Measurements from ENCODE around the gene HNRNPUL2. TPM values are rescaled to one million over a fixed set of nuclear protein-coding genes. Genes with fewer than 3 reads are reported as not detected.

Gene HNRNPUL2
- total and polyA plus RNA-seq, 2 donors (not counting 1 experiment from before 2014, with no cell fraction given): 14.5 to 18.8 TPM

- TF ChIP-seq, protein P1, sequence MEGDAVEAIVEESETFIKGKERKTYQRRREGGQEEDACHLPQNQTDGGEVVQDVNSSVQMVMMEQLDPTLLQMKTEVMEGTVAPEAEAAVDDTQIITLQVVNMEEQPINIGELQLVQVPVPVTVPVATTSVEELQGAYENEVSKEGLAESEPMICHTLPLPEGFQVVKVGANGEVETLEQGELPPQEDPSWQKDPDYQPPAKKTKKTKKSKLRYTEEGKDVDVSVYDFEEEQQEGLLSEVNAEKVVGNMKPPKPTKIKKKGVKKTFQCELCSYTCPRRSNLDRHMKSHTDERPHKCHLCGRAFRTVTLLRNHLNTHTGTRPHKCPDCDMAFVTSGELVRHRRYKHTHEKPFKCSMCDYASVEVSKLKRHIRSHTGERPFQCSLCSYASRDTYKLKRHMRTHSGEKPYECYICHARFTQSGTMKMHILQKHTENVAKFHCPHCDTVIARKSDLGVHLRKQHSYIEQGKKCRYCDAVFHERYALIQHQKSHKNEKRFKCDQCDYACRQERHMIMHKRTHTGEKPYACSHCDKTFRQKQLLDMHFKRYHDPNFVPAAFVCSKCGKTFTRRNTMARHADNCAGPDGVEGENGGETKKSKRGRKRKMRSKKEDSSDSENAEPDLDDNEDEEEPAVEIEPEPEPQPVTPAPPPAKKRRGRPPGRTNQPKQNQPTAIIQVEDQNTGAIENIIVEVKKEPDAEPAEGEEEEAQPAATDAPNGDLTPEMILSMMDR (conservative IDR thresholded peaks at IDR 0.05 in 1 of 2, IDR thresholded peaks at IDR 0.05 in 1 of 2; ENCODE audit: low read depth in 1 of 2, low read length in 2 of 2): no peak
- no peak for TF ChIP-seq EZH2 (IDR thresholded peaks at IDR 0.05; ENCODE audit: low read length, missing control alignments)
- H2AFZ ChIP-seq (ENCODE audit: low read length): peak within 1 kb of the TSS; percentile 71
- no peaks in the 10 kb centered on the region for H3K27me3 ChIP-seq (ENCODE audit: control insufficient read depth, insufficient read depth, low read length)
These were observed 19.9 kb downstream of the HNRNPUL2 start, which contains the start of the genes BSCL2 and GNG3 for GRCh38 chr11:62707277-62707861. BSCL2 (minus strand) TSS chr11:62707424; CDS start chr11:62707195, 229 bp downstream. GNG3 (plus strand) TSS chr11:62707676; CDS start chr11:62708296, 620 bp downstream.

DNA sequence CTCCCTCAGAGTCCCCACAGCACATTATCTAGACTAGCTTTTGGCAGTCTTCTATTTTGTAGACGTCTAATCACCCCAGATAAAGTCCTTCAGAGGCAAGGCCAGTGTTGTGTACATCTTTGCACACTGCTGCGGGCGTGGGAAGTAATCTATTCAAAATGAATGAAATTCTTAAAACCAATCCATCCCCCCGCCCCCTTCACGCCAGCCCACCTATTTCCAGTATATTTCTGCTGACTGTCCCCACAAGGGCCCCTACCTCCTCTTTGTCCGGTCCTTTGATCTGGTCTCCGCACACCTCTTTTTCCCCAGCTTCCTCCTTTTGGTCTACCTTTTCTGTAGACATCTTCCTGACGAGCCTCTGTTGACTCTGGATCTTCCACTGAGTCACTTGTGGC, 20.4 kb downstream of the HNRNPUL2 start:
- Histone ChIP-seq H3K9me3 (ENCODE audit: control insufficient read depth, insufficient read depth, low read depth, low read length) (no peaks in the 10 kb centered on the region), H3K27me3 (ENCODE audit: control insufficient read depth, insufficient read depth, low read length) (no peaks in the 10 kb centered on the region), H3K9ac (ENCODE audit: insufficient read depth, low read length) (no peak overlapping the region), H3K36me3 (ENCODE audit: control insufficient read depth, insufficient read depth, low read length) (peaks cover 13% of the 10 kb centered on the region), H3K4me1 (ENCODE audit: control insufficient read depth, extremely low read depth, insufficient read depth, low read length) (peaks cover 24% of the 10 kb centered on the region), H3K79me2 (ENCODE audit: control insufficient read depth, insufficient read depth, low read length) (no peaks in the 10 kb centered on the region), H3K4me3 (replicated peaks in 1 of 4; ENCODE audit: control extremely low read depth in 1 of 4, insufficient read depth in 1 of 4, low read depth in 3 of 4, low read length in 4 of 4) (peak overlapping the region in 2 of 4 experiments; percentile 49 to 72), H3K4me2 (ENCODE audit: extremely low read depth, insufficient read depth, low read length) (peak overlapping the region; percentile 79), H3K27ac (ENCODE audit: insufficient read depth, low read length) (no peak overlapping the region), H2AFZ (ENCODE audit: low read length) (no peak overlapping the region), H4K20me1 (ENCODE audit: control insufficient read depth, extremely low read depth, insufficient read depth, low read length) (no peaks in the 10 kb centered on the region)
- no peak for DNase-seq (ENCODE audit: low read depth in 2 of 2)
- no peak for TF ChIP-seq EZH2 (IDR thresholded peaks at IDR 0.05; ENCODE audit: low read length, missing control alignments)
- TF ChIP-seq, protein P1 (conservative IDR thresholded peaks at IDR 0.05 in 1 of 2, IDR thresholded peaks at IDR 0.05 in 1 of 2; ENCODE audit: low read depth in 1 of 2, low read length in 2 of 2): no peak

More at GRCh38 chr11:62707277-62707861, 19.9 kb downstream of the HNRNPUL2 start, which contains the start of the genes BSCL2 and GNG3:
- H3K4me1 ChIP-seq (ENCODE audit: control insufficient read depth, extremely low read depth, insufficient read depth, low read length): peaks cover 24% of the 10 kb centered on the region
- H3K9me3 ChIP-seq (ENCODE audit: control insufficient read depth, insufficient read depth, low read depth, low read length): no peaks in the 10 kb centered on the region
- H3K4me2 ChIP-seq (ENCODE audit: extremely low read depth, insufficient read depth, low read length): peak within 1 kb of the TSS; percentile 95
- no peaks in the 10 kb centered on the region for H3K79me2 ChIP-seq (ENCODE audit: control insufficient read depth, insufficient read depth, low read length)
- peak within 1 kb of the TSS; percentile 36 for H3K27ac ChIP-seq (ENCODE audit: insufficient read depth, low read length)
- peak in 1 of 2 donors; percentile 26 for DNase-seq (ENCODE audit: low read depth in 2 of 2)
- H3K9ac ChIP-seq (ENCODE audit: insufficient read depth, low read length): no peak within 1 kb of the TSS
- peak within 1 kb of the TSS in 3 of 4 experiments; percentile 45 to 72 (median 63) for H3K4me3 ChIP-seq (replicated peaks in 1 of 4; ENCODE audit: control extremely low read depth in 1 of 4, insufficient read depth in 1 of 4, low read depth in 3 of 4, low read length in 4 of 4)
- H4K20me1 ChIP-seq (ENCODE audit: control insufficient read depth, extremely low read depth, insufficient read depth, low read length): no peaks in the 10 kb centered on the region
- H3K36me3 ChIP-seq (ENCODE audit: control insufficient read depth, insufficient read depth, low read length): peaks cover 13% of the 10 kb centered on the region

- peak overlapping the region; percentile 98 for H3K4me2 ChIP-seq (ENCODE audit: extremely low read depth, insufficient read depth, low read length)
- peak overlapping the region; percentile 79 for H3K9ac ChIP-seq (ENCODE audit: insufficient read depth, low read length)
- H3K79me2 ChIP-seq (ENCODE audit: control insufficient read depth, insufficient read depth, low read length): no peaks in the 10 kb centered on the region
- H4K20me1 ChIP-seq (ENCODE audit: control insufficient read depth, extremely low read depth, insufficient read depth, low read length): no peaks in the 10 kb centered on the region
- peak overlapping the region; percentile 72 to 82 (median 80) for H3K4me3 ChIP-seq (replicated peaks in 1 of 4; ENCODE audit: control extremely low read depth in 1 of 4, insufficient read depth in 1 of 4, low read depth in 3 of 4, low read length in 4 of 4)
- H3K9me3 ChIP-seq (ENCODE audit: control insufficient read depth, insufficient read depth, low read depth, low read length): no peaks in the 10 kb centered on the region
- H3K27ac ChIP-seq (ENCODE audit: insufficient read depth, low read length): peak overlapping the region; percentile 96
- H3K4me1 ChIP-seq (ENCODE audit: control insufficient read depth, extremely low read depth, insufficient read depth, low read length): peaks cover 24% of the 10 kb centered on the region
- H3K36me3 ChIP-seq (ENCODE audit: control insufficient read depth, insufficient read depth, low read length): peaks cover 11% of the 10 kb centered on the region
- peak; percentile 92 to 94 for DNase-seq (ENCODE audit: low read depth in 2 of 2)
- H2AFZ ChIP-seq (ENCODE audit: low read length): peak overlapping the region; percentile 82
- no peaks in the 10 kb centered on the region for H3K27me3 ChIP-seq (ENCODE audit: control insufficient read depth, insufficient read depth, low read length)
- TF ChIP-seq, protein P1 (conservative IDR thresholded peaks at IDR 0.05 in 1 of 2, IDR thresholded peaks at IDR 0.05 in 1 of 2; ENCODE audit: low read depth in 1 of 2, low read length in 2 of 2): no peak
- TF ChIP-seq EZH2 (IDR thresholded peaks at IDR 0.05; ENCODE audit: low read length, missing control alignments): no peak
These were observed 21.1 kb downstream of the HNRNPUL2 start for GRCh38 chr11:62705880-62706849.
